Inferior parietal cortex (tissue), 1 donor: ENCODE results near the gene CLPTM1.
"Not testable (repeated sequence)": the region's sequence is repeated elsewhere in the genome, so short reads cannot be mapped to it uniquely, and the experiment has no call there.

Experiments
- DNase-seq: peaks from one replicate; pipeline ENCODE4 v3.0.0-alpha.2; 2016; ENCODE audit errors: extremely low spot score

CLPTM1 gene, protein sequence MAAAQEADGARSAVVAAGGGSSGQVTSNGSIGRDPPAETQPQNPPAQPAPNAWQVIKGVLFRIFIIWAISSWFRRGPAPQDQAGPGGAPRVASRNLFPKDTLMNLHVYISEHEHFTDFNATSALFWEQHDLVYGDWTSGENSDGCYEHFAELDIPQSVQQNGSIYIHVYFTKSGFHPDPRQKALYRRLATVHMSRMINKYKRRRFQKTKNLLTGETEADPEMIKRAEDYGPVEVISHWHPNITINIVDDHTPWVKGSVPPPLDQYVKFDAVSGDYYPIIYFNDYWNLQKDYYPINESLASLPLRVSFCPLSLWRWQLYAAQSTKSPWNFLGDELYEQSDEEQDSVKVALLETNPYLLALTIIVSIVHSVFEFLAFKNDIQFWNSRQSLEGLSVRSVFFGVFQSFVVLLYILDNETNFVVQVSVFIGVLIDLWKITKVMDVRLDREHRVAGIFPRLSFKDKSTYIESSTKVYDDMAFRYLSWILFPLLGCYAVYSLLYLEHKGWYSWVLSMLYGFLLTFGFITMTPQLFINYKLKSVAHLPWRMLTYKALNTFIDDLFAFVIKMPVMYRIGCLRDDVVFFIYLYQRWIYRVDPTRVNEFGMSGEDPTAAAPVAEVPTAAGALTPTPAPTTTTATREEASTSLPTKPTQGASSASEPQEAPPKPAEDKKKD

DNA sequence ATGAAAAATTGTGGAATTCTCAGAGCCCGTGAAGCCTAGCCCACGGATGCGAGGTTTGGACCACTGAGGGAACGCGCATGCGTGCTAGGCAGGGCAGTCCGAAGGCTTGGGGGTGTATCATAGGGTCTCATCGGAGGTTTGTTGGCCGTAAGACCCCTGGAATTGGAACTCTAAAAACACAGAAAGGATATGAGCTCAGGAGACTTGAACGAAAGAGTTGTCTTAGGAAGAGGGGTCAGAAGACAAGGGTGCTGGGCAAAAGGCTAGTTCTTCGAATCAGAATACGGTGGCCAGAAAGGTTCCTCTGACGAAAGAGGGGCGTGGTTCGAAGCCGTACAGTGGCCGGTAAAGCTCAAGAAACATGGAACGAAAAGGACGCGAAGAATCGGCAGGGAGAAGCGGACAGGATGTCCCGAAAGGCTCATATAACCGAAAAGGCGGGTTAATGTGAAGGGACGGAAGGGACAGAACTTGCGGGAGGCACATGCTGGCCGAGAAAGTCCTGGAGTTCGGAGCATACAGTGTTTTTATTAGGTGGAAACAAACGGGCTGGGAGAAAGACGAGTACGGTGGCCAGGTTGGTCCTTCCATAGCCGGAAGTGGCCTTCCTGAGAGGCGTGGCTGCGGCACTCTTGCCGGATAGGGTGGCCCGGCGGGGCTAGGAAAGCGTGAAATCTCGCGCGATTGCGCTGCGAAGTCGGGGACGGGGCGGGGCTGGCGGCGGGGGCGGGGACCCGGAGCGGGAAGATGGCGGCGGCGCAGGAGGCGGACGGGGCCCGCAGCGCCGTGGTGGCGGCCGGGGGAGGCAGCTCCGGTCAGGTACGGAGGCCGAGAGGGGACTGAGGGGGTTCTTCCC is at the start of gene CLPTM1:
Gene CLPTM1, plus strand, starts transcription at position 732 of the 856 bp plus-strand sequence. Its CDS starts 16 bp downstream, at position 748.
- peak; percentile 96 for DNase-seq

DNA sequence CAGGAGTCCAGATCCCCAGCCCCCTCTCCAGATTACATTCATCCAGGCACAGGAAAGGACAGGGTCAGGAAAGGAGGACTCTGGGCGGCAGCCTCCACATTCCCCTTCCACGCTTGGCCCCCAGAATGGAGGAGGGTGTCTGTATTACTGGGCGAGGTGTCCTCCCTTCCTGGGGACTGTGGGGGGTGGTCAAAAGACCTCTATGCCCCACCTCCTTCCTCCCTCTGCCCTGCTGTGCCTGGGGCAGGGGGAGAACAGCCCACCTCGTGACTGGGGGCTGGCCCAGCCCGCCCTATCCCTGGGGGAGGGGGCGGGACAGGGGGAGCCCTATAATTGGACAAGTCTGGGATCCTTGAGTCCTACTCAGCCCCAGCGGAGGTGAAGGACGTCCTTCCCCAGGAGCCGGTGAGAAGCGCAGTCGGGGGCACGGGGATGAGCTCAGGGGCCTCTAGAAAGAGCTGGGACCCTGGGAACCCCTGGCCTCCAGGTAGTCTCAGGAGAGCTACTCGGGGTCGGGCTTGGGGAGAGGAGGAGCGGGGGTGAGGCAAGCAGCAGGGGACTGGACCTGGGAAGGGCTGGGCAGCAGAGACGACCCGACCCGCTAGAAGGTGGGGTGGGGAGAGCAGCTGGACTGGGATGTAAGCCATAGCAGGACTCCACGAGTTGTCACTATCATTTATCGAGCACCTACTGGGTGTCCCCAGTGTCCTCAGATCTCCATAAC is 49.6 kb upstream of the CLPTM1 start, which contains the start of gene APOE:
Gene APOE, plus strand, starts transcription at position 360 of the 724 bp plus-strand sequence. CDS start 829 bp downstream, outside the sequence.
- DNase-seq = no peak

DNA sequence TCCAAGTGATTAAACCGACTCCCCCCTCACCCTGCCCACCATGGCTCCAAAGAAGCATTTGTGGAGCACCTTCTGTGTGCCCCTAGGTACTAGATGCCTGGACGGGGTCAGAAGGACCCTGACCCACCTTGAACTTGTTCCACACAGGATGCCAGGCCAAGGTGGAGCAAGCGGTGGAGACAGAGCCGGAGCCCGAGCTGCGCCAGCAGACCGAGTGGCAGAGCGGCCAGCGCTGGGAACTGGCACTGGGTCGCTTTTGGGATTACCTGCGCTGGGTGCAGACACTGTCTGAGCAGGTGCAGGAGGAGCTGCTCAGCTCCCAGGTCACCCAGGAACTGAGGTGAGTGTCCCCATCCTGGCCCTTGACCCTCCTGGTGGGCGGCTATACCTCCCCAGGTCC is 47.6 kb upstream of the CLPTM1 start:
- DNase-seq = no peak

DNA sequence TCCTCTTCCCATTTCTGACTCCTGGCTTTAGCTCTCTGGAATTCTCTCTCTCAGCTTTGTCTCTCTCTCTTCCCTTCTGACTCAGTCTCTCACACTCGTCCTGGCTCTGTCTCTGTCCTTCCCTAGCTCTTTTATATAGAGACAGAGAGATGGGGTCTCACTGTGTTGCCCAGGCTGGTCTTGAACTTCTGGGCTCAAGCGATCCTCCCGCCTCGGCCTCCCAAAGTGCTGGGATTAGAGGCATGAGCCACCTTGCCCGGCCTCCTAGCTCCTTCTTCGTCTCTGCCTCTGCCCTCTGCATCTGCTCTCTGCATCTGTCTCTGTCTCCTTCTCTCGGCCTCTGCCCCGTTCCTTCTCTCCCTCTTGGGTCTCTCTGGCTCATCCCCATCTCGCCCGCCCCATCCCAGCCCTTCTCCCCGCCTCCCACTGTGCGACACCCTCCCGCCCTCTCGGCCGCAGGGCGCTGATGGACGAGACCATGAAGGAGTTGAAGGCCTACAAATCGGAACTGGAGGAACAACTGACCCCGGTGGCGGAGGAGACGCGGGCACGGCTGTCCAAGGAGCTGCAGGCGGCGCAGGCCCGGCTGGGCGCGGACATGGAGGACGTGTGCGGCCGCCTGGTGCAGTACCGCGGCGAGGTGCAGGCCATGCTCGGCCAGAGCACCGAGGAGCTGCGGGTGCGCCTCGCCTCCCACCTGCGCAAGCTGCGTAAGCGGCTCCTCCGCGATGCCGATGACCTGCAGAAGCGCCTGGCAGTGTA is 46.9 kb upstream of the CLPTM1 start:
- no peak for DNase-seq

DNA sequence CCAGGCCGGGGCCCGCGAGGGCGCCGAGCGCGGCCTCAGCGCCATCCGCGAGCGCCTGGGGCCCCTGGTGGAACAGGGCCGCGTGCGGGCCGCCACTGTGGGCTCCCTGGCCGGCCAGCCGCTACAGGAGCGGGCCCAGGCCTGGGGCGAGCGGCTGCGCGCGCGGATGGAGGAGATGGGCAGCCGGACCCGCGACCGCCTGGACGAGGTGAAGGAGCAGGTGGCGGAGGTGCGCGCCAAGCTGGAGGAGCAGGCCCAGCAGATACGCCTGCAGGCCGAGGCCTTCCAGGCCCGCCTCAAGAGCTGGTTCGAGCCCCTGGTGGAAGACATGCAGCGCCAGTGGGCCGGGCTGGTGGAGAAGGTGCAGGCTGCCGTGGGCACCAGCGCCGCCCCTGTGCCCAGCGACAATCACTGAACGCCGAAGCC is 46.3 kb upstream of the CLPTM1 start:
- DNase-seq = no peak

DNA sequence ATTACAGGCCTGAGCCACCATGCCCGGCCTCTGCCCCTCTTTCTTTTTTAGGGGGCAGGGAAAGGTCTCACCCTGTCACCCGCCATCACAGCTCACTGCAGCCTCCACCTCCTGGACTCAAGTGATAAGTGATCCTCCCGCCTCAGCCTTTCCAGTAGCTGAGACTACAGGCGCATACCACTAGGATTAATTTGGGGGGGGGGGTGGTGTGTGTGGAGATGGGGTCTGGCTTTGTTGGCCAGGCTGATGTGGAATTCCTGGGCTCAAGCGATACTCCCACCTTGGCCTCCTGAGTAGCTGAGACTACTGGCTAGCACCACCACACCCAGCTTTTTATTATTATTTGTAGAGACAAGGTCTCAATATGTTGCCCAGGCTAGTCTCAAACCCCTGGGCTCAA is 45.4 kb upstream of the CLPTM1 start:
- DNase-seq = no peak

DNA sequence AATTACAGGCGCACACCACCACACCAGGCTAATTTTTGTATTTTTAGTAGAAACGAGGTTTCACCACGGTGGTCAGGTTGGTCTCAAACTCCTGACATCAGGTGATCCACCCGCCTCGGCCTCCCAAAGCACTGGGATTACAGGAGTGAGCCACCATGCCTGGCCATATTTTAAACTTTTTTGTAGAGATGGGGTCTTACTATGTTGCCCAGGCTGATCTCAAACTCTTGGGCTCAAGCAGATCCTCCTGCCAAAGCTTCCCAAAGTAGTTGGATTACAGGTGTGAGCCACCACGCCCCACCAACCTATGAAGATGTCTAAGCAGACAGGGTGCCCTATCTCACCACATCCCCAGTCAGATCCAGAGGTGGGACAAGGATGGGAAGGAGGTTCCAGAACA is 43.3 kb upstream of the CLPTM1 start:
- DNase-seq = not testable (repeated sequence)

DNA sequence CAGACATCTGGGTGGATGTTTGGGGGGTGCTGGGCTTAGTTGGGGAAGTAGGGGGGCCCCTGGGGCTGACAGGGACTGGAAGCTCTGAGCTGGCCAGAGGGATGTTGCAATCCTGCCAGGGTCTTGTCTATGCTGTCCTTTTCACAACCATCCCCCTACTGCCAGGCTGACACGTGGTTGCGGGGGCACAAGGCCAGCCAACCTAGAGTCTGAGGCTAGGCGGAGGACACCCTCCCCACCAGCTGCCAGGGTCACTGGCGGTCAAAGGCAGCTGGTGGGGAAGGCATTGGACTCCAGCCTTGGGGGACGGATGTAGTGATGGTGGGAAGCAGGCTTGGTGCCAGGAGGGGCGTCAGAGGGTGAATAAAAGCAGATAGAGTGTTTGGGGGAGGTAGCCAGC is 42.3 kb upstream of the CLPTM1 start:
- DNase-seq = peak; percentile 61

DNA sequence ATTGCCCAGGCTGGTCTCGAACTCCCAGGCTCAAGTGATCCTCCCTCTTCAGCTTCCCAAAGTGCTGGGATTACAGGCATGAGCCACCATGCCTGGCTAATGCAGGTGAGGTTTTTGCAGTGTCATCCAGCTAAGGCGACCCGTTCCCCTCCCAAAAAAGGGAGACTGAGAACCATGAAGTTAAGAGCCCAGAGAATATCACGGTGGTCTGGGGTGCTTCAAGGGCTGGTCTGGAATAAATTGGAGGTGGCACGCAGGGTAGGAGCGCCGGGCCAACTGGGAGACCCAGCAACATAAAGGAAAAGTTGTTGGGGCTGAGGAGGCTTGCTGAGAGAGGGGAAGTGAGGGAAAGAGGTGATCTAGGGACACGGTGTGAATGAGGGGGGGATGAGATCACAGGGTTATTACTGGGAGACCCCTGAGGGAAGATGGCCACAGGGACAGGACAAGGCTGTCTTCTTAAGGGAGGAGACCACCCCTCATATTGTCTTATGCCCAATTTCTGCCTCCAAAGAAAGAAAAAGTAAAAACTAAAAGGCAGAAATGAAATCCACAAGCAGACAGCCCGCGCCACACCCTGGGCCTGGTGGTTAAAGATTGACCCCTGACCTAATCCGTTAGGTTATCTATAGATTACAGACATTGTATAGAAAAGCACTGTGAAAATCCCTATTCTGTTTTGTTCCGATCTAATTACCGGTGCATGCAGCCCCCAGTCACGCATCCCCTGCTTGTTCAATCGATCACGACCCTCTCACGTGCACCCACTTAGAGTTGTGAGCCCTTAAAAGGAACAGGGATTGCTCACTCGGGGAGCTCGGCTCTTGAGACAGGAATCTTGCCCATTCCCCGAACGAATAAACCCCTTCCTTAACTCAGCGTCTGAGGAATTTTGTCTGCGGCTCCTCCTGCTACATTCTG is 41.4 kb upstream of the CLPTM1 start:
- not testable (repeated sequence) for DNase-seq

DNA sequence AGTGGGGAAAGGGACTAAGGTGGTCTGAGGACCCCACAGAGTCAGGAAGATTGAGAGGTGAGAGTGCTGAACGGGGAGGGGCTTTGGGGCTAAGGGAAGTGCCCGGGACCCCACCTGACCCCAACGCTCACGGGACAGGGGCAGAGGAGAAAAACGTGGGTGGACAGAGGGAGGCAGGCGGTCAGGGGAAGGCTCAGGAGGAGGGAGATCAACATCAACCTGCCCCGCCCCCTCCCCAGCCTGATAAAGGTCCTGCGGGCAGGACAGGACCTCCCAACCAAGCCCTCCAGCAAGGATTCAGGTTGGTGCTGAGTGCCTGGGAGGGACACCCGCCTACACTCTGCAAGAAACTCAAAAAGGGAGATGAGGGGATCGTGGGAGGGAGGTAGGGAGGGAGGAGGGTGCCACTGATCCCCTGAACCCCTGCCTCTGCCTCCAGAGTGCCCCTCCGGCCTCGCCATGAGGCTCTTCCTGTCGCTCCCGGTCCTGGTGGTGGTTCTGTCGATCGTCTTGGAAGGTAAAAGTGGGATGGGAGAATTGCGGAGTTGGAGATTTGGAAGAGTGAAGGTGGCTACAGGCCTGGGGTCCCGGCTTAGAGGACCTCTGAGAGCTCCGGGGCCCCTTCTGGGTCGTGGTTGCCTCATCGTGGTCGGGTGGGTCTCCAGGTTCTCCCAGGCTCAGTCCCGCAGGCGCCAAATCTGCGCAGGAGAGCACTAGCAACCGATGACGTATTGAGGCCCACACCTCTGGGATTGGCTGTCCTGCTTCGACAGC is 40.6 kb upstream of the CLPTM1 start, which contains the start of gene APOC1:
Gene APOC1, plus strand, starts transcription at position 176 of the 774 bp plus-strand sequence. Its CDS starts 284 bp downstream, at position 460.
- peak; percentile 88 for DNase-seq

DNA sequence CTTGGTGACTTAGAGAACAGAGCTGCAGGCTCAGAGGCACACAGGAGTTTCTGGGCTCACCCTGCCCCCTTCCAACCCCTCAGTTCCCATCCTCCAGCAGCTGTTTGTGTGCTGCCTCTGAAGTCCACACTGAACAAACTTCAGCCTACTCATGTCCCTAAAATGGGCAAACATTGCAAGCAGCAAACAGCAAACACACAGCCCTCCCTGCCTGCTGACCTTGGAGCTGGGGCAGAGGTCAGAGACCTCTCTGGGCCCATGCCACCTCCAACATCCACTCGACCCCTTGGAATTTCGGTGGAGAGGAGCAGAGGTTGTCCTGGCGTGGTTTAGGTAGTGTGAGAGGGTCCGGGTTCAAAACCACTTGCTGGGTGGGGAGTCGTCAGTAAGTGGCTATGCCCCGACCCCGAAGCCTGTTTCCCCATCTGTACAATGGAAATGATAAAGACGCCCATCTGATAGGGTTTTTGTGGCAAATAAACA is 30.9 kb upstream of the CLPTM1 start:
- DNase-seq = no peak

DNA sequence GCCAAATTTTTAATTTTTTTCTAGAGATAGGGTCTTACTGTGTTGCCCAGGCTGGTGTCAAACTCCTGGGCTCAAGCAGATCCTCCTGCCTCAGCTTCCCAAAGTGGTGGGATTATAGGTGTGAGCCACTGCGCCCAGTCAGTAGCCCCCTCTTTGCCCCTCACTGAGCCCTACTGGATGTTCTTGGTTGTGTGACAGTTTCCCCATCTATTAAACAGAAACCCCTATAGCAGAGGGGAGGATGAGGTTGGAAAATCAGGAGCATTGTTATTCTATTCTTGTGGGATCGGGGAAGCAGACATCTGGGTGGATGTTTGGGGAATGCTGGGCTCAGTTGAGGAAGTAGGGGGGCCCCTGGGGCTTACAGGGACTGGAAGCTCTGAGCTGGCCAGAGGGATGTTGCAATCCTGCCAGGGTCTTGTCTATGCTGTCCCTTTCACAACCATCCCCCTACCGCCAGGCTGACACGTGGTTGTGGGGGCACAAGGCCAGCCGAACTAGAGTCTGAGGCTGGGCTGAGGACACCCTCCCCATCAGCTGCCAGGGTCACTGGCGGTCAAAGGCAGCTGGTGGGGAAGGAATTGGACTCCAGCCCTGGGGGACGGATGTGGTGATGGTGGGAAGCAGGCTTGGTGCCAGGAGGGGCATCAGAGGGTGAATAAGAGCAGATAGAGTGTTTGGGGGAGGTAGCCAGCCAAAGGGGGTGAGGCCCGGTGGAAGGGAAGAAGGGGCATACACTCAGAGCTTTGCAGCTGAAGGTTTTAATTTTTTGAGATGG is 29.9 kb upstream of the CLPTM1 start:
- DNase-seq = peak; percentile 60

DNA sequence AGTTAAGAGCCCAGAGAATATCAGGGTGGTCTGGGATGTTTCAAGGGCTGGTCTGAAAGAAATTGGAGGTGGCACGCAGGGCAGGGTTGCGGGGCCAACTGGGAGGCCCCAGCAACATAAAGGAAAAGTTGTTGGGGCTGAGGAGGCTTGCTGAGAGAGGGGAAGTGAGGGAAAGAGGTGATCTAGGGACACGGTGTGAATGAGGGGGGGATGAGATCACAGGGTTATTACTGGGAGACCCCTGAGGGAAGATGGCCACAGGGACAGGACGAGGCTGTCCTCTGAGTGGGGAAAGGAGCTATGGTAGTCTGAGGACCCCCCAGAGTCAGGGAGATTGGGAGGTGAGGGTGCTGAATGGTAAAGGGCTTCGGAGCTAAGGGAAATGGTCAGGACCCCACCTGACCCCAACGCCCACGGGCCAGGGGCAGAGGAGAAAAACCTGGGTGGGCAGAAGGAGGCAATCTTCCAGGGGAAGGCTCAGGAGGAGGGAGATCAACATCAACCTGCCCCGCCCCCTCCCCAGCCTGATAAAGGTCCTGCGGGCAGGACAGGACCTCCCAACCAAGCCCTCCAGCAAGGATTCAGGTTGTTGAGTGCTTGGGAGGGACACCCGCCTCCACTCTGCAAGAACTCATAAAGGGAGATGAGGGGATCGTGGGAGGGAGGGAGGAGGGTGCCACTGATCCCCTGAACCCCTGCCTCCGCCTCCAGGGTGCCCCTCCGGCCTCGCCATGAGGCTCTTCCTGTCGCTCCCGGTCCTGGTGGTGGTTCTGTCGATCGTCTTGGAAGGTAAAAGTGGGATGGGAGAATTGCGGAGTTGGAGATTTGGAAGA is 28.7 kb upstream of the CLPTM1 start:
- DNase-seq = not testable (repeated sequence)

DNA sequence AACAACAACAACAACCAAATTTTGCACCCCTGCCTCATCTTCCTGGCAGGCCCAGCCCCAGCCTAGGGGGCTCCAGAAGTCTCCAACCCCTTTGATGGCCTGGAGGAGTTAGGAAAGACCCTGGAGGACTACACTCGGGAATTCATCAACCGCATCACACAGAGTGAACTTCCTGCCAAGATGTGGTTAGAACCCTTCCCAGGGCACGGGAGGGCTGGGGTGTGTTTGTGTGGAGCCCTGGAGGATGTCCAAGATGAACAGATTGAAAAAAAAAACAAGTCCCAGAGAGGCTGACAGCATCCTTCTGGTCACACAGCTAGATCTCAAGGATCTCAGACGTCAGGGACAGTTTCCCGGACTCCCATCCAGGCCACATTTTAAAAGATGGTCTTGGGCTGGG is 27.4 kb upstream of the CLPTM1 start:
- no peak for DNase-seq

DNA sequence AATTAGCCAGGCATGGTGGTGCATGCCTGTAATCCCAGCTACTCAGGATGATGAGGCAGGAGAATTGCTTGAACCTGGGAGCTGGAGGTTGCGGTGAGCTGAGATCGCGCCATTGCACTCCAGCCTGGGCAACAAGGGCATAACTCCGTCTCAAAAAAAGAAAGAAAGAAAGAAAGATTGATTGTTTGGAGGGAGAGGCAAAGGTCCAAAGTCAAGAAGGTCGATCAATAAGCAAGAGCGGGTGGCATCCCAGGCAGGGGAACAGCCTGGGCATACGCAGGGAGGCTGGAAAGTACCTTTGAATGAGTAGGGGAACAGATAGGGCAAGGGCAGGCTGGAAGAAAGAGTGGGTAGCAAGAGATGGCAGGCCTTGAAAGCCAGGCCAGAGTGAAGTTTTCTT is 25.1 kb upstream of the CLPTM1 start:
- DNase-seq = no peak

DNA sequence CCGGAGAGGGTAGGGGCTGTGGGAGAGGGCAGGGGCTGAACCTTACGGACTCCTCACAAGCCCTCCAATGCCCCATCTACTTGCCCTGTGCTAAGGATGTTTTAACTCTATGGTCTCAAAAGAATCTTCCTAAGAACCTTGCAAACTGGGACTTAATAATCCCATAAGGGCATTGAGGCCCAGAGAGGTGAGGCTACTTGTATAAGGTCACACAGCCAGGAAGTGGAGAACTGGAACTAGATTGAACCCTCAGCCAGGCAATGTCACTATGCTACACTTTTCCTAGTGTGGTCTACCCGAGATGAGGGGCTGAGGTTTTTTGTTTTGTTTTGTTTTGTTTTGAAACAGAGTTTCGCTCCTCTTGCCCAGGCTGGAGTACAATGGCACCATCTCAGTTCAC is 23.6 kb upstream of the CLPTM1 start:
- DNase-seq = no peak

DNA sequence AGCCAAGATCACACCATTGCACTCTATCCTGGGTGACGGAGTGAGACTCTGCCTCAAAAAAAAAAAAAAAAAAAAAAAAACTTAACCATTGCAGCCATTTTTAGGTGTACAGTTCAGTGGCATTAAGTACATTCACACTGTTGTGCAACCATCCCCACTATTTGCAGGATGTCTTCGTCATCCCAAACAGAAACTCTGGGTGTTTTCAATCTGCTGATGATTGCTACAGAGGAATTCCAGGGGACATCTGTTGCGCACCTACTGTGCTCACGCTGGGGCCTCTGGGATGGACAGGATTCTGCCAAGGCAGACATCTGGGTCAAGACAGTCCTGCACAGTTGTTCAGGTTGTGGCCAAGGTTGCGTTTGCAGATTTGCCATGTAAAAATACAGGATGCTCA is 15.5 kb upstream of the CLPTM1 start:
- no peak for DNase-seq
